Measurements from ENCODE around the gene REC8. TPM values are rescaled to one million over a fixed set of nuclear protein-coding genes. Genes with fewer than 3 reads are reported as not detected.

The REC8 gene
- total and polyA plus RNA-seq, 2 of the 4 experiments (the other 2 are of a cell fraction): 0.36 to 3.5 TPM

- Histone ChIP-seq H3K4ac (ENCODE audit: low read depth, low read length) (peak within 1 kb of the TSS; percentile 76), H2AFZ (replicated peaks; ENCODE audit: low read length, poor library complexity) (peak within 1 kb of the TSS; percentile 91), H4K8ac (ENCODE audit: low read depth in 2 of 2, low read length in 2 of 2) (peak within 1 kb of the TSS; percentile 76 to 81), H3K9me1 (ENCODE audit: insufficient read depth, low read length) (peaks cover 15% of the 10 kb centered on the region), H3K23ac (ENCODE audit: low read depth, low read length) (peak within 1 kb of the TSS; percentile 88), H2BK15ac (ENCODE audit: low read depth, low read length) (peak within 1 kb of the TSS; percentile 10; the same call in 1 of the 3 replicates), H3K4me3 (ENCODE audit: insufficient read depth, low read depth, low read length) (peak within 1 kb of the TSS; percentile 86), H3K9me3 (ENCODE audit: control insufficient read depth, insufficient read depth, low read length) (no peaks in the 10 kb centered on the region), H3K27ac (ENCODE audit: insufficient read depth, low read length) (peak within 1 kb of the TSS; percentile 79), H3K36me3 (ENCODE audit: control insufficient read depth, insufficient read depth, low read length) (peaks cover 31% of the 10 kb centered on the region), H4K5ac (ENCODE audit: low read depth, low read length) (peak within 1 kb of the TSS; percentile 46), H2AK9ac (replicated peaks; ENCODE audit: low read depth, low read length, poor library complexity) (peak within 1 kb of the TSS; percentile 92), H2BK20ac (ENCODE audit: low read depth, low read length) (no peak within 1 kb of the TSS), H3K79me1 (ENCODE audit: low read depth in 1 of 2, low read length in 2 of 2) (peaks cover 35 to 75% of the 10 kb centered on the region in 2 experiments), H3K27me3 (ENCODE audit: control insufficient read depth, insufficient read depth, low read length) (no peaks in the 10 kb centered on the region), H2BK5ac (ENCODE audit: low read depth, low read length, poor library complexity, severe bottlenecking) (peak within 1 kb of the TSS; percentile 71), H3K4me1 (ENCODE audit: control insufficient read depth, insufficient read depth, low read length) (peaks cover 9% of the 10 kb centered on the region), H4K91ac (ENCODE audit: insufficient read depth, low read depth, low read length) (peak within 1 kb of the TSS; percentile 75), H4K20me1 (ENCODE audit: insufficient read depth, low read length) (peaks cover 10% of the 10 kb centered on the region), H3K18ac (ENCODE audit: low read depth, low read length) (no peak within 1 kb of the TSS), H2AK5ac (ENCODE audit: low read depth, low read length) (peak within 1 kb of the TSS; percentile 82), H2BK120ac (ENCODE audit: low read depth, low read length) (0 out of 2 replicates have a peak within 1 kb of the TSS, but pooled peaks have one; percentile 3), H3K9ac (ENCODE audit: low read depth, low read length) (peak within 1 kb of the TSS; percentile 96), H3K4me2 (ENCODE audit: low read depth, low read length) (peak within 1 kb of the TSS; percentile 96), H3K14ac (replicated peaks; ENCODE audit: low read depth, low read length) (peak within 1 kb of the TSS; percentile 72), H3K56ac (ENCODE audit: extremely low read depth, insufficient read depth, low read length) (peak within 1 kb of the TSS; percentile 67)
- in situ Hi-C loops (cut with MboI; ENCODE audit: low sequenced_read_pairs): loop anchor here (25.0 kb wide), 2 partner anchors 835 to 1060 kb away; partner anchors contain the start of genes ACIN1, BCL2L2, C14orf119 and PABPN1
- intact Hi-C loops (cut with micrococcal nuclease): loop anchor here (2.0 kb wide), 1 partner anchor 150 kb away; no protein-coding TSS in a partner anchor
- no TSS peak for BruUV-seq (replicated peaks)
- DNase-seq: peak; percentile 98
- dilution Hi-C loops (cut with HindIII; ENCODE audit: low sequenced_read_pairs, unreplicated experiment): no loop called here
- ChIA-PET CTCF (interaction anchor here (0.6 to 4.3 kb wide), 4 partner anchors 9 to 39 kb away, joined by 3 to 14 read pairs (median 3); partner anchors contain the start of gene IRF9), POLR2A (ENCODE audit: unreplicated experiment) (interaction anchor here (1.0 to 1.4 kb wide), 2 partner anchors 11 to 33 kb away, joined by 3 to 6 read pairs; partner anchors contain the start of genes DCAF11, NRL and PSME1)
- ATAC-seq (ENCODE audit: low read depth): peak; percentile 91
- TF ChIP-seq RAD21 (IDR thresholded peaks at IDR 0.05; ENCODE audit: low read length): no peak
- TF ChIP-seq RFX5 (IDR thresholded peaks at IDR 0.05; ENCODE audit: low read depth, low read length): no peak
- TF ChIP-seq BHLHE40 (IDR thresholded peaks at IDR 0.05; ENCODE audit: low read depth, low read length): no peak
- no peak for TF ChIP-seq CTCF (conservative IDR thresholded peaks at IDR 0.05; ENCODE audit: low read depth, low read length)
- TF ChIP-seq NFE2L2 (IDR thresholded peaks at IDR 0.05; ENCODE audit: low read depth, low read length): no peak
- TF ChIP-seq MAZ (IDR thresholded peaks at IDR 0.05; ENCODE audit: borderline replicate concordance, low read depth, low read length): peak; percentile 71; the same call in 1 of the 2 replicates
- TF ChIP-seq USF2 (IDR thresholded peaks at IDR 0.05; ENCODE audit: low read depth, low read length): no peak
- whole genome bisulfite sequencing, 2 experiments (ENCODE audit: extremely low coverage in 2 of 2, insufficient read length in 1 of 2): 1% methylated on average over 25 of the region's 57 CpGs; no CpG with 5 or more reads in 1 of the 2 experiments
These were observed 24.7 kb upstream of the REC8 start, which contains the start of gene RNF31 for GRCh38 chr14:24146978-24147760. RNF31 (plus strand) TSS chr14:24147498; CDS start chr14:24147699, 201 bp downstream.
